ENCODE measurements around the gene TRPM5.

Gene TRPM5

GRCh38 chr11:2471048-2471803 is 26.9 kb upstream of the TRPM5 start:
- DNase-seq (ENCODE audit: low read depth, low spot score), result no peak

DNA sequence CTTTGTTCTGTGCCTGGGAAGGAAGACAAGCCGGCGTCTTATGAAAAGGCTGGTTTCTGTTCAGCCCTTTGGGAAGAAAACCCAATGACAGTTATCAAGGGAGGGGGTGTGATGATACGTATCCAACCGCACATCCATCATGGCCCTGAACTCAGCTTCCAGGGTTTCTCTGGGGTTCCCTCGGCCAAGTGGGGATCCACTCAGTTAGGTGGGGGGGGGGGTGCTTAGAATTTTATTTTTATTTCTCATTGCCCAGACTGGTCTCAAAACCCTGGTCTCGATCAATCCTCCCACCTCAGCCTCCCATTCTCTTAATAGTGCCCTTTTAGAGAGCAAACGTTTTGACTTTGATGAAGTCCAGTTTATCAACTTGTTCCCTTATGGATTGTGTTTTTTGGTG is 26.2 kb upstream of the TRPM5 start:
- DNase-seq (ENCODE audit: low read depth, low spot score), result no peak

DNA sequence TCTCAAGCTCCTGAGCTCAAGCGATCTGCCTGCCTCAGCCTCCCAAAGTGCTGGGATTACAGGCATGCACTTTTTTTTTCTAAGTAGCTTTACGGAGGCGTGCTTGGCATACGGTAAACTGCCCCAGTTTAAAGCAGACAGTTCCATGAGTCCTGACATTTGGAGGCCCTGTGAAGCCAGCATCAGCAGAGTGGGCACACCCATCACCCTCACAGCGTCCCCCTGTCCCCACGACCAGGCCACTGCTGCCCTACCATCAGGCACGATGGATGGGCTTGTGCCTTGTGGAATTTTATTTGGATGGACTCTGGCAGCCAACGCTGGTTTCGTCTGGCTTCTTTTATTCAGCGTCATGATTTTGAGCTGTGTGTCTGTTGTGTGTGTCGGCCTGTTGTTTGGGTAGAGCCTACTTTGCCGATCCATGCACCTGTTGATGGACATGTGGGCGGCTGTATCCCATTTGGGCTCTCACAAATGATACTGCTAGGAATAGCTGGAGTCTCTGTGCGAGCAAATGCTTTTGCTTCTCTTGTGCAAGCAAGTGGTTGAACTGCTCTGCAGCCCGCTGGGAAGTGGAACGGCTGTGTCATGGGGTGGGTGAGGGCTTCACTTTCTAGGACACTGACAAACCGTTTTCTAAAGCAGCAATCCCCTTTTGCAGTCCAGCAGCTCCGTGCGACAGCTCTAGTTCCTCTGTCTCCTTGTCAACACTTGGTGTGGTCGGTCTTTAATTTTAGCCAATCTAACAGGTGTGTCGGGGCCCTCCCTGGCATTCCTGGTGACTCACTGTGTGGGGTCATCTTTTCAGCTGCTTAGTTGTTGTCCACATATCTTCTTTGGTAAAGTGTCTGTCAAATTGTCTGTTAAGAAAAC is 24.3 kb upstream of the TRPM5 start:
- no peak for DNase-seq (ENCODE audit: low read depth, low spot score)

DNA sequence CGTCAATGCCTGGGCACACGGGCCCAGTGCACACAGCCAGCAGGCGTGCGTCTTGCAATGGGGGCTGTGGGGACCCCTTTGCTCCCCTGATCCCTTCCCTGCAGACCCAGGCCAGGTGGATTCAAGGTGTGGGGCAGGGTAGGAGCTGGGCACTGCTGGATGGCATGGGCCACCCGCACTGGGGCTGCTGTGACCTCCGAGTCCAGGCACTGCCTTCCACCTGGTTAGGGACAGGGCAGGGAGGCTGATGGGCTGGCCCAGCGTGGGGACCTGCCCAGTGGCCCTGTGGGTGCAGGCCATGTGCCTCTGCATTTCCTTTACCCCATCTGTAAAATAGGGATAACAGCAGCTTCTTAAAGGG is 23.4 kb upstream of the TRPM5 start:
- no peak for DNase-seq (ENCODE audit: low read depth, low spot score)

- DNase-seq (ENCODE audit: low read depth, low spot score), result no peak
Measured at GRCh38 chr11:2466869-2467694, 22.8 kb upstream of the TRPM5 start.

DNA sequence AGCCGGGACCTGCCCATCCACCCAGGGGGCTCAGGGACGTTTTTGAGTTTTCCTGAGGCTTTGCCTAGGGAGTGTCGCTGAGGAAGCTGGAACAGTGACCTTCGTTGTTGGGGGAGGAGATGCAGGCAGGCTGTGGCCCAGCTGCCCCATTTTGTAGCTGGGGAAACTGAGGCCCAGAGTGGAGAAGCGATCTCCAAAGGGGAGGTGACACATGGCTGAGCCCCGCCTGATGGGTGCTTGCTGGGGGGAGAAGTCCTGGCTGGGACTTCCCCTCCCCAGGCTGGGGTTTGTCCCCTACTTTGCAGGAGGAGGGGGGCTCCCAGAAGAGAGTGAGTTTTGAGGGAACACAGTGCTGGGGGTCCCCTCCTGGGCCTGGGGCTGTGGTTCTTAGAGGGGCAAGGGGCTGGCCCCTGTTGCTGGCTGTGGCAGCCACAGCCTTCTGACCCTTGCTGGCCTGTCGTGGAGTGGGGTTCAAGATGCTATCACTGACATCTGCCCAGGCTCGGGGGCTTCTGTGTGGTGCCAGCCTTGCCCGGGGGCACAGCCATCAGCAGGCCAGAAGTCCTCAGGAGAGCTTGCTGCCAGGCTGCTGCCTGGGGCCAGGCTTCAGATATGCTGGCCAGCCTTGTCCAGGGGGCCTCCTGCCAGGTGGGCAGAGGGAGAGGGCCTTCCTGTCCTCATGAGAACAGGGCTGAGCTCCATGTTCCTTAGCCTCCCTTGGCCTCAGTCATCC is 21.9 kb upstream of the TRPM5 start:
- DNase-seq (ENCODE audit: low read depth, low spot score), result no peak

- no peak for DNase-seq (ENCODE audit: low read depth, low spot score)
Measured at GRCh38 chr11:2465202-2466068, 21.1 kb upstream of the TRPM5 start.

GRCh38 chr11:2464451-2465165 is 20.3 kb upstream of the TRPM5 start:
- no peak for DNase-seq (ENCODE audit: low read depth, low spot score)

DNA sequence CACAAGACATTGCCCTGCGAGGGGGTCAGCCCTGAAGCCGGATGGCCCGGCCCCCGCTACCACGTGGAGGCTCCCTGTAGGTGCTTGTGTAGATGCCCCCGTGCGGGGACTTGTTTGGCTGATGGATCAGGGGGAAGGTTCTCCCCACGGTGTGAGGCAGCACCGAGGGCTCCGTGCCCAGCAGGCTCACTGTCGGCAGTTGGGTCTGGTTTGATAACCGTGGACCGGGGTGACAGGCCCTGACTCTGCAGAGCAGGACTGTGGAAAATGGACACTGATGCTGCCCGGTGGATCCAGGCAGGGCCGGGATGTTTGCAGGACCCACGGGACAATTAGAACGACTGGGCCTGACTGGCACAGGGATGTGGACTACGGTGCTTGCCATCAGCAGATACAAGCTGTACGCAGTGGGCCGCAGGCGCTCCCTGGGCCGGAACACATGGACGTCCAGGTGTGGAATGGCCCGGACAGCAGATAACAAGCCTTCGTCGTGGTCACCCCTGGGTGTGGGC is 19.5 kb upstream of the TRPM5 start:
- no peak for DNase-seq (ENCODE audit: low read depth, low spot score)

GRCh38 chr11:2462986-2463765 is 18.9 kb upstream of the TRPM5 start:
- no peak for DNase-seq (ENCODE audit: low read depth, low spot score)

DNA sequence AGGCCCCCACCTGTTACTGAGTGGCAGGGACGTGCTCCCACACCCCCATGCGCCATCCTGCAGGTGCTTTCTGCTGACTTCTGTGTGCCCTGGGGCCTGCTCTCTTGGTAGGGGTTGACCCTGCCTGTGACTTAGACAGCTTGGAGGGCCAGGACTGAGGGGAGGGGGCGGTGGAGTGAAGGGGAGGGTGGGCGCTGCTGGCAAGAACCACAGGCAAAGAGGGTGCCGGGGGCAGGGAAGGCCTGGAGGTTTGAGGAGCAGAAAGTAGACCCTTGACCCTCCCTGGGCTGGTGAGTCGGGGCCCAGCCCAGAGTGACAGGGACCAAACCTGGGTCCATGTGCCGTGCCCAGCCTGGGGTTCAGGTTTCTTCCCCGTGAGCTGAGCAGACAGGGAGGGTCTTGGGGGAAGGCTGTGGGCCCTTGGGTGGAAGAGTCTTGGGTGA is 18.2 kb upstream of the TRPM5 start:
- no peak for DNase-seq (ENCODE audit: low read depth, low spot score)

DNA sequence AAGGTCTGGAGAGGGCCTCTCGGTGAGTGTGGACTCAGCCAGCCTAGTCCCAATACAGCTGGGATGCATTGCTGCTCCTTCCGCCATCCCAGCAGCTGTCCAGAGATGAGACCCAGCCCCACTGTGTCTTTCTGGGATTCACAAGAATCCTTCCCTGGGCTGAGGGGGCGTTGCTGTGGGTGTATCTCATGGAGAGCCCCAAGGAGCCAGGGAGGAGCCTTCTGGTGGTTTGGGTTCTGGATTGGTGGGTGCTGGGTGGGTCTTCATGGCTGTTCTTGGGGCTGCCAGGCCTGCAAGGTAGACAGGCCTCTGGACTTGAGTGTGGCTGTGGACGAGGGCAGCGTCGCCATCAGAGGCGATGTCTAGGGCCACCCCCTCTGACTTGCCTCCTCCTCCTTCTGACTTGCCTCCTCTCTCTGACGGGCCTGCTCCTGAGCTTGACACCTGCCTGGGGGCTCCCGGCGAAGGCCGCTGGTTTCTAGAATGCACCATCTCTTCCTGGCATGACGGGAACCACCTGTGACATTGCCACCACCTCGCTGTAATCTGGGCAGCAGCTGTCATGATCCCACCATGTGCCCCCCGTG is 17.7 kb upstream of the TRPM5 start:
- no peak for DNase-seq (ENCODE audit: low read depth, low spot score)

GRCh38 chr11:2461253-2461955 is 17.1 kb upstream of the TRPM5 start:
- DNase-seq (ENCODE audit: low read depth, low spot score), result no peak

DNA sequence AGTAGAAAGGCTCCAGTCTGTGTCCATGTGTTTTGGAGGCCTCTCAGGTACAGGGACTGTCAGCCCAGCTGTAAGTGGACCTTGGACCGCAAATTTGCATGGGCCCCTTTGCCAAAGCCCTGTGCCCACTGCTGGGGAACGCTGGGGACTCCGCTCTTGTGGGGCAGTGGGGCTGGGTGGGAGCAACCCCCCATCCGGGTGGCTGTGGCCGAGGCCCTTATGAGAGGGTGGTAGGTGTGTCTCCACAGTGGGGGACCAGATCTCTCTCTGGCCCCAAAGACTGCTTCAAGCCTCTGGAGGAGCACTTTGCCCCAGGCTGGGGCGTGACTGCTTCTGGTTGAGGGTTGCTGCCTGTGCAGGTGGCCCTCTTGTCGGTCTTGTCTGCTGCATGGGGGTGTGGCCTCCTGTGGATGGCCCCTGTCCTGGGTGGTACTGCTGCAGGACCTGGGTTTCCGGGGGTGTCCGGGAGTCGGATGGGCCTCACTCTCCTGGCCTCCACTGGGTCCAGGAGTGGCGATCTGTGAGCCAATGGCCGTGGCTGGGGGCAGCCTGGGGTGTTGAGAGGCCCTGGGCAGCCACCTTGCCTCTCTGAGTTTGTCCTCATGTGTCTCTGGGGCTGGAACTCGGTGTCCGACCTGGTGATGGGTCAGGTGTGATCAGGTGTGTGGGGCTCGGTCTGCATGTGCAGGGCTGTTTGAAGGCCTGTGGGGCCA is 16.4 kb upstream of the TRPM5 start:
- no peak for DNase-seq (ENCODE audit: low read depth, low spot score)

- DNase-seq (ENCODE audit: low read depth, low spot score), result no peak
Measured at GRCh38 chr11:2459796-2460531, 15.7 kb upstream of the TRPM5 start.

DNA sequence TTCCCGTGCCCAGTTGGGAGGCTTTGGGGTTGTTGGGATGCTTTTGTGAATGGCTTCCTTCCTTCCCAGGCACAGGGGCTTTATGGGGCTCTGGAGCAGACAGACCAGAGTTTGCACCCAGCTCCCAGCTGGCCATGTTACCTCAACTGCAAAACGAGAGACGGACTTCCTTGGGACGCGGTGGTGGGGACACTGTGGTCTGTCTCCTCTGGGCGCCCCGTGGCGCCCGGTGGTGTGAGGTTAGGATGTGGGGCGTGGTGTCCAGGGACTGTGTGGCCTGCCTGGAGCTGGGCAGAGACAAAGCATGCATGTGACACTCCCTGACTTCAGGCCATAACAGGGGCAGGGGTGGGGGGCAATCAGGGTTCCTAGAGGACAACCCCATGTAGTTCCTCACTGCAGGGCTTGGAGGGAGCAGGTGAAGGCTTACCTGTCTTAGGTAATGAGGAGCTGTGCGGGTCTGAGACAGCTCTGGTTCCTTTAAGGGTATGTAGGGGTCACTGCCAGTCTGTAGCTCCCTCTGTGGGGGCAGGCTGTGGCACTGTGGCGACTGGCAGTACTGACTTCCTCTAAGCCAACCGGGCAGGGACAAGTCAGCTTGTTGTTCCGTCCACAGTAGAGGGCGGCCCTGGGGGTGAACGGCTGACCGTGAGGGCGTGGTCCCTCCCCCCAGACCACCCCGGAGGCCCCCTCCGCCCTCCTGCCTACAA is 14.9 kb upstream of the TRPM5 start:
- no peak for DNase-seq (ENCODE audit: low read depth, low spot score)
